ENCODE measurements around the gene MGMT.

DNA sequence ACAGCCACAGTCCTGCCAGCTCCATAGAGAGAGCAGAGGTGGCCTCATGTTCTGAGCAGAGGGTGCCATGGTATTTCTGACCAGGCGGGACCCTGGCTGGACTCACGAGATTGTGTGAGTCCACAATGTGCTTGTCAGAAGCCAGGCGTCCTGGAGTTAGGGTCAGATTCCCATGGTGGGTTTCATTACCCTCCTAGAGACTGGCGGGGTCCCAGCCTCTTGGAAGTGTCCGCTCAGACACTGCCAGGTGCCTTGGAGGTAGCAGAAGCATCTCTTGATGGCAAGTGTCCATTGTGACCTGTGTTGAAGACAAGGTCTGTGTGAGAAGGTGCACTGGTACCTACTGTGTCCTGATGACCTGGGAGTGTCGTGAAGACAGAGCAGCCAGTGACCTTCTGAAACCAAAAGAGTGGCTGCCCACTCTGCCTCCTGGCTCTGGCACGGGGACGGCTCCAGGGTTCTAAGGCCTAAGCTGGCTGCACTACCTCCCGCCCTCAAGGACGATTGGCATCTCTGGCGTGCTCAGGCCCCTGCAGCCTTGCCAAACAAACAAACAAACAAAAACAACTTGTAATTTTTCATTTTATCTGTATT, 56.8 kb downstream of the MGMT start:
- TF ChIP-seq POLR2AphosphoS5 (IDR thresholded peaks at IDR 0.05): no peak
- TF ChIP-seq, protein P1, sequence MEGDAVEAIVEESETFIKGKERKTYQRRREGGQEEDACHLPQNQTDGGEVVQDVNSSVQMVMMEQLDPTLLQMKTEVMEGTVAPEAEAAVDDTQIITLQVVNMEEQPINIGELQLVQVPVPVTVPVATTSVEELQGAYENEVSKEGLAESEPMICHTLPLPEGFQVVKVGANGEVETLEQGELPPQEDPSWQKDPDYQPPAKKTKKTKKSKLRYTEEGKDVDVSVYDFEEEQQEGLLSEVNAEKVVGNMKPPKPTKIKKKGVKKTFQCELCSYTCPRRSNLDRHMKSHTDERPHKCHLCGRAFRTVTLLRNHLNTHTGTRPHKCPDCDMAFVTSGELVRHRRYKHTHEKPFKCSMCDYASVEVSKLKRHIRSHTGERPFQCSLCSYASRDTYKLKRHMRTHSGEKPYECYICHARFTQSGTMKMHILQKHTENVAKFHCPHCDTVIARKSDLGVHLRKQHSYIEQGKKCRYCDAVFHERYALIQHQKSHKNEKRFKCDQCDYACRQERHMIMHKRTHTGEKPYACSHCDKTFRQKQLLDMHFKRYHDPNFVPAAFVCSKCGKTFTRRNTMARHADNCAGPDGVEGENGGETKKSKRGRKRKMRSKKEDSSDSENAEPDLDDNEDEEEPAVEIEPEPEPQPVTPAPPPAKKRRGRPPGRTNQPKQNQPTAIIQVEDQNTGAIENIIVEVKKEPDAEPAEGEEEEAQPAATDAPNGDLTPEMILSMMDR (IDR thresholded peaks at IDR 0.05): no peak
- no peak for TF ChIP-seq POLR2A (IDR thresholded peaks at IDR 0.05)
